Kidney (tissue), 14 donors: ENCODE measurements around the gene ZMYM2. TPM values are rescaled to one million over a fixed set of nuclear protein-coding genes. Genes with fewer than 3 reads are reported as not detected.

Experiments
- DNase-seq, 5 donors: peaks; one replicate each; pipeline ENCODE4 v3.0.0-alpha.2; 2013 to 2020
- FAIRE-seq: peaks from 2 replicates; lab custom pipeline; 2012; peaks lifted over from hg19 to GRCh38; lab: Jason Lieb, UNC
- H3K27ac ChIP-seq, 2 donors: one replicate each; pipeline ENCODE4 v1.7.0; 2013; ENCODE audit warnings: low read depth in 2 of 2, low read length in 2 of 2, inconsistent platforms in 1 of 2
- H3K27me3 ChIP-seq: one replicate; pipeline ENCODE4 v1.7.1; 2013; ENCODE audit warnings: low read length, inconsistent platforms; ENCODE audit not compliant: control insufficient read depth, insufficient read depth
- H3K36me3 ChIP-seq, 3 donors: one replicate each; pipeline versions ENCODE4 v1.7.0 to v1.7.1; 2013; ENCODE audit warnings: low read length in 3 of 3, control low read depth in 1 of 3, inconsistent platforms in 1 of 3; ENCODE audit not compliant: insufficient read depth in 3 of 3, control insufficient read depth in 2 of 3
- H3K4me1 ChIP-seq, 3 donors: one replicate each; pipeline versions ENCODE4 v1.7.0 to v1.7.1; 2013; ENCODE audit warnings: low read length in 3 of 3, inconsistent platforms in 1 of 3, low read depth in 1 of 3; ENCODE audit not compliant: control insufficient read depth in 2 of 3, insufficient read depth in 2 of 3
- H3K4me3 ChIP-seq, 3 donors: one replicate each; pipeline versions ENCODE4 v1.7.0 to v1.8.1; 2013; ENCODE audit warnings: low read length in 3 of 3, control low read depth in 1 of 3, inconsistent platforms in 1 of 3
- H3K9ac ChIP-seq, 3 donors: one replicate each; pipeline versions ENCODE4 v1.7.0 to v1.7.1; 2013; ENCODE audit warnings: low read length in 3 of 3, control low read depth in 1 of 3, inconsistent platforms in 1 of 3
- H3K9me3 ChIP-seq, 3 donors: one replicate each; pipeline versions ENCODE4 v1.7.0 to v1.7.1; 2013; ENCODE audit warnings: low read length in 3 of 3, control low read depth in 1 of 3, inconsistent platforms in 1 of 3; ENCODE audit not compliant: control insufficient read depth in 2 of 3, insufficient read depth in 1 of 3
- intact Hi-C: fragments of 100-400 bp; cut with DNase I; formaldehyde crosslinking; loops from one replicate; pipeline ENCODE4 v1.11.1; 2022
- polyA plus RNA-seq: library from polyadenylated mRNA; stranded (reverse); fragments of 350-450 nt; fragmentation: Illumina TruSeq; extraction: RNeasy Lipid Tissue Mini Kit (QIAGEN cat#74804); gene quantifications from one replicate; pipeline ENCODE4 v1.2.3, GENCODE V29; 2014; ENCODE audit warnings: low read depth, low replicate concordance; ENCODE audit not compliant: insufficient read depth
- total RNA-seq: library from RNA; stranded (reverse); fragmentation: NEBNext Ultra II Directional; extraction: Animal tissue kit (Norgen Biotek cat#: 25700); gene quantifications from one replicate; pipeline ENCODE4 v1.2.1, GENCODE V29; 2021
- TF ChIP-seq, protein P1 (sequence below): IDR thresholded peaks from 3 replicates; pipeline ENCODE4 v1.5.1; 2012; ENCODE audit warnings: mild to moderate bottlenecking, moderate library complexity, borderline replicate concordance; ENCODE audit not compliant: insufficient read depth; ENCODE audit errors: extremely low read depth
- donor health status: control.
- donor health status: control.
- donor health status: control.
- donor health status: control.
- donor health status: control.
- donor health status: DM: yes; HTN: yes; CAD: no.
- donor health status: Normal renal cell carcinoma (clear cell type).

ZMYM2 gene
- total and polyA plus RNA-seq, 2 donors from 2014 or later: 22.7 to 81.3 TPM

DNA sequence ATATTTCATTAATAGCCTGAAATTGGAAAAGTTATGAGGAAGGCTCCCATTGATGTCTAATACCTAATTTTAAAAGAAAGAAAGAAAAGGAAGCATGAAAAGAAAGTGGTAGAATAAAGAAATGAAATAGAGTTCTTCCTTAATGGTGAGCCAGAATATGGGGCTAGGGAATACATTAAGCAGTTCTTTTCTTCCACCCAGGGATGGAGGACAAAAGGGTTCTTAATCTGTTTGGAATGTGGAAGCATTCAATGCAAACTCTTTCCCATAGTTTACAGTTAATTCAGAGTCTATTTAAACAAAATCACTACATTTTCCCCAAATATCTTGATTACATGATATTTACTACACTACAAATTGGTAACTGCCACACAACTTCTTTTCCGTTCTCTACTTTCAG, 18.4 kb upstream of the ZMYM2 start:
- no peaks in the 10 kb centered on the region for H3K4me1 ChIP-seq
- H3K9me3 ChIP-seq: no peaks in the 10 kb centered on the region
- H3K9ac ChIP-seq: no peak overlapping the region
- TF ChIP-seq, protein P1, sequence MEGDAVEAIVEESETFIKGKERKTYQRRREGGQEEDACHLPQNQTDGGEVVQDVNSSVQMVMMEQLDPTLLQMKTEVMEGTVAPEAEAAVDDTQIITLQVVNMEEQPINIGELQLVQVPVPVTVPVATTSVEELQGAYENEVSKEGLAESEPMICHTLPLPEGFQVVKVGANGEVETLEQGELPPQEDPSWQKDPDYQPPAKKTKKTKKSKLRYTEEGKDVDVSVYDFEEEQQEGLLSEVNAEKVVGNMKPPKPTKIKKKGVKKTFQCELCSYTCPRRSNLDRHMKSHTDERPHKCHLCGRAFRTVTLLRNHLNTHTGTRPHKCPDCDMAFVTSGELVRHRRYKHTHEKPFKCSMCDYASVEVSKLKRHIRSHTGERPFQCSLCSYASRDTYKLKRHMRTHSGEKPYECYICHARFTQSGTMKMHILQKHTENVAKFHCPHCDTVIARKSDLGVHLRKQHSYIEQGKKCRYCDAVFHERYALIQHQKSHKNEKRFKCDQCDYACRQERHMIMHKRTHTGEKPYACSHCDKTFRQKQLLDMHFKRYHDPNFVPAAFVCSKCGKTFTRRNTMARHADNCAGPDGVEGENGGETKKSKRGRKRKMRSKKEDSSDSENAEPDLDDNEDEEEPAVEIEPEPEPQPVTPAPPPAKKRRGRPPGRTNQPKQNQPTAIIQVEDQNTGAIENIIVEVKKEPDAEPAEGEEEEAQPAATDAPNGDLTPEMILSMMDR: no peak
- no peak overlapping the region for H3K4me3 ChIP-seq
- H3K27me3 ChIP-seq: no peaks in the 10 kb centered on the region
- no peak for FAIRE-seq
- no peak overlapping the region for H3K27ac ChIP-seq
- no peaks in the 10 kb centered on the region for H3K36me3 ChIP-seq
- intact Hi-C loops: no loop called here
- no peak for DNase-seq

DNA sequence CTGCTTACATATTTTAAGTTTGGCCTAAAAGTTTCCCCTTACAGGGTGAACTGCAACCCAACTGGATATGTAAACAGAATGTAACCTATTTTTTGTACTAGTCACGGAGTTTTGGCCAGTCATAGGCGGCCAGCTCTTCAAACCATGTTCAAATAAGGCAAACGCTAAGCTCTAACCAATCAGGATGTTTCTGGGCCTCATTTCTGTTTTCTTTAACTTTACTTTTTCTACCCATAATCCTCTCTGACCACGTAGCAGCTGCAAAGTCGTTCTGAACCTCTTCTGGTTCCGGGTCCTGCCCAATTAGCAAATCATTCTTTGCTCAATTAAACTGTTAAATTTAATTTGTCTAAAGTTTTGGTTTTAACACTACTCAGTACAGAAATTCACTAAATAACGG, 8.2 kb upstream of the ZMYM2 start:
- Histone ChIP-seq H3K27ac (no peak overlapping the region), H3K27me3 (no peaks in the 10 kb centered on the region), H3K9me3 (no peaks in the 10 kb centered on the region), H3K4me1 (no peaks in the 10 kb centered on the region), H3K9ac (no peak overlapping the region), H3K4me3 (no peak overlapping the region), H3K36me3 (no peaks in the 10 kb centered on the region)
- DNase-seq (no peak), FAIRE-seq (no peak)
- TF ChIP-seq, protein P1: no peak
- intact Hi-C loops: no loop called here

DNA sequence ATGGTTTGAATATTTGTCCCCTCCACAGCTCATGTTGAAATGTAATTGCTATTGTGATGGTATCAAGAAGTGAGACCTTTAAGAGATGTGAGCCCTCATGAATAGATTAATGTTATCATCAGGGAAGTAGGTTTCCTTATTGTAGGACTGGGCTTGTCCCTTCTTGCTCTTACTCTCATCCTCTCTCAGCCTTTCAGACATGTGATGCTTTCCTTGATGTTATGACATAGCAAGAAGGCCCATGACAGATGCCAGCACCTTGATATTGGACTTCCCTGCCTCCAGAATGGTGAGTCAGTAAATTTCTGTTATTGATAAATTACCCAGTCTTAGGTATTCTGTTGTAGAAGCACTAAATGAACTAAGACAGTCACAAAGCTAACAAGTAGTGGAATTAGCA, 5.7 kb upstream of the ZMYM2 start:
- intact Hi-C loops: no loop called here
- no peak for FAIRE-seq

More for the DNA sequence above, 5.7 kb upstream of the ZMYM2 start:
- Histone ChIP-seq H3K27me3 (no peaks in the 10 kb centered on the region), H3K4me3 (no peak overlapping the region), H3K4me1 (no peaks in the 10 kb centered on the region), H3K9me3 (no peaks in the 10 kb centered on the region), H3K9ac (no peak overlapping the region), H3K27ac (no peak overlapping the region), H3K36me3 (no peaks in the 10 kb centered on the region)
- DNase-seq: no peak
- TF ChIP-seq, protein P1: no peak
